Testis (tissue), 2 donors: ENCODE measurements around the gene RIMOC1.

Experiments
- POLR2A ChIP-seq: fragments of 450-650 bp; IDR thresholded peaks from one replicate; pipeline ENCODE4 v1.6.1; 2017; ENCODE audit warnings: antibody characterized with exemption, mild to moderate bottlenecking, moderate library complexity
- TF ChIP-seq, protein P1 (sequence below), 3 experiments: fragments of 450-650 bp in 2 of 3; fragments of 200-600 bp in 1 of 3; sonication (generic) in 1 of 3; IDR thresholded peaks; one replicate each; pipeline ENCODE4 v1.5.1; 2016 to 2019; ENCODE audit warnings: antibody characterized with exemption in 3 of 3, mild to moderate bottlenecking in 2 of 3, moderate library complexity in 1 of 3

DNA sequence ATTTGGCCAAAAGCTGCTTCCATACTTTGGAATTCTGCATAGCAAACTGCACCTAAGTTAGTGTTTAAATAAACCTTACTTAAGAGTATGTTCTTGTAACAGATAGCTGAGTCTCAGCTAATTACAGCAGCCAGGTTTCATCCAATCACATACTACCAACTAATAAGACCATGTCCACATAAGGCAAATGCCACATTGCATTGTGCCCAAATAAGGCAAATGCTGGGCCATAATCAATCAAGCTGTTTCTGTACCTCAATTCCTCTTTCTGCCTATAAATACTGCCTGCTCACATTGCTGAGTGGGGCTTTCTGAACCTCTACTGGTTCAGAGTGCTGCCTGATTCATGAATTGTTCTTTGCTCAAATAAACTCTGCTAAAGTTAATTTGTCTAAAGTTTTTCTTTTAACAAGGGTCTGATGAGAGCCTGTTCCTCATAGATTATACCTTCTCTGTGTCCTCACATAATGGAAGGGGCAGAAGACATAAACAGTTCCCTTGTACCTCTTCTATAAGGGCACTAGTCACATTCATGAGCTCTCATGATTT, 29.6 kb upstream of the RIMOC1 start:
- no peak for TF ChIP-seq POLR2A
- TF ChIP-seq, protein P1, sequence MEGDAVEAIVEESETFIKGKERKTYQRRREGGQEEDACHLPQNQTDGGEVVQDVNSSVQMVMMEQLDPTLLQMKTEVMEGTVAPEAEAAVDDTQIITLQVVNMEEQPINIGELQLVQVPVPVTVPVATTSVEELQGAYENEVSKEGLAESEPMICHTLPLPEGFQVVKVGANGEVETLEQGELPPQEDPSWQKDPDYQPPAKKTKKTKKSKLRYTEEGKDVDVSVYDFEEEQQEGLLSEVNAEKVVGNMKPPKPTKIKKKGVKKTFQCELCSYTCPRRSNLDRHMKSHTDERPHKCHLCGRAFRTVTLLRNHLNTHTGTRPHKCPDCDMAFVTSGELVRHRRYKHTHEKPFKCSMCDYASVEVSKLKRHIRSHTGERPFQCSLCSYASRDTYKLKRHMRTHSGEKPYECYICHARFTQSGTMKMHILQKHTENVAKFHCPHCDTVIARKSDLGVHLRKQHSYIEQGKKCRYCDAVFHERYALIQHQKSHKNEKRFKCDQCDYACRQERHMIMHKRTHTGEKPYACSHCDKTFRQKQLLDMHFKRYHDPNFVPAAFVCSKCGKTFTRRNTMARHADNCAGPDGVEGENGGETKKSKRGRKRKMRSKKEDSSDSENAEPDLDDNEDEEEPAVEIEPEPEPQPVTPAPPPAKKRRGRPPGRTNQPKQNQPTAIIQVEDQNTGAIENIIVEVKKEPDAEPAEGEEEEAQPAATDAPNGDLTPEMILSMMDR (IDR thresholded peaks at IDR 0.05), result no peak
